ENCODE data around the gene SRPK3.

GRCh38 chrX:153807976-153808375 lies 27.1 kb downstream of the SRPK3 start:
- TF ChIP-seq CTCF (optimal IDR thresholded peaks at IDR 0.05 in 1 of 3, IDR thresholded peaks at IDR 0.05 in 1 of 3, conservative IDR thresholded peaks at IDR 0.05 in 1 of 3; ENCODE audit: extremely low read depth in 1 of 3, insufficient read depth in 2 of 3, low read length in 3 of 3) (no peak), EZH2 (IDR thresholded peaks at IDR 0.05; ENCODE audit: low read length) (no peak)

Measured in keratinocyte (primary cell).